Hepatocyte (in vitro differentiated cells): ENCODE data around the gene LEKR1. TPM values are rescaled to one million over a fixed set of nuclear protein-coding genes. Genes with fewer than 3 reads are reported as not detected.

Experiments used
- DNase-seq: peaks from one replicate; pipeline ENCODE4 v3.0.0-alpha.2; 2016; ENCODE audit warnings: low spot score
- H2AFZ ChIP-seq: fragments of 200-600 bp; sonication (generic); 2 replicates; pipeline ENCODE4 v1.6.0; 2016; ENCODE audit warnings: antibody characterized with exemption, mild to moderate bottlenecking
- H3K27ac ChIP-seq: fragments of 200-600 bp; sonication (generic); 2 replicates; pipeline ENCODE4 v1.5.1; 2016; ENCODE audit warnings: mild to moderate bottlenecking
- H3K27me3 ChIP-seq: fragments of 200-600 bp; sonication (generic); 2 replicates; pipeline ENCODE4 v1.6.1; 2016
- H3K36me3 ChIP-seq: fragments of 200-600 bp; sonication (generic); replicated peaks from 2 replicates; pipeline ENCODE4 v1.5.1; 2016; ENCODE audit warnings: low read depth; ENCODE audit not compliant: insufficient read depth
- H3K4me1 ChIP-seq: fragments of 200-600 bp; sonication (generic); 2 replicates; pipeline ENCODE4 v1.5.1; 2016; ENCODE audit warnings: mild to moderate bottlenecking, moderate library complexity; ENCODE audit not compliant: insufficient read depth
- H3K4me2 ChIP-seq: fragments of 200-600 bp; sonication (generic); 2 replicates; pipeline ENCODE4 v1.6.0; 2016
- H3K4me3 ChIP-seq: fragments of 200-600 bp; sonication (generic); 2 replicates; pipeline ENCODE4 v1.5.1; 2016; ENCODE audit warnings: mild to moderate bottlenecking
- H3K79me2 ChIP-seq: fragments of 200-600 bp; sonication (generic); 2 replicates; pipeline ENCODE4 v1.6.0; 2017; ENCODE audit warnings: mild to moderate bottlenecking
- H3K9me2 ChIP-seq: fragments of 200-600 bp; sonication (generic); replicated peaks from 2 replicates; pipeline ENCODE4 v1.6.0; 2017; ENCODE audit warnings: mild to moderate bottlenecking; ENCODE audit not compliant: insufficient read depth
- H3K9me3 ChIP-seq: fragments of 200-600 bp; sonication (generic); 2 replicates; pipeline ENCODE4 v1.5.1; 2016; ENCODE audit warnings: low read depth, mild to moderate bottlenecking
- H4K20me1 ChIP-seq: fragments of 200-600 bp; sonication (generic); 2 replicates; pipeline ENCODE4 v1.6.0; 2016; ENCODE audit warnings: mild to moderate bottlenecking; ENCODE audit not compliant: insufficient read depth, poor library complexity, severe bottlenecking
- EZH2 ChIP-seq: fragments of 200-600 bp; sonication (generic); IDR thresholded peaks from 2 replicates; pipeline ENCODE4 v1.6.1; 2016; ENCODE audit warnings: antibody characterized with exemption, mild to moderate bottlenecking, borderline replicate concordance
- EZH2phosphoT487 ChIP-seq: fragments of 200-600 bp; sonication (generic); IDR thresholded peaks from one replicate; pipeline ENCODE4 v1.6.1; 2018; ENCODE audit warnings: antibody characterized with exemption, mild to moderate bottlenecking, low read depth, moderate library complexity; ENCODE audit not compliant: unreplicated experiment, severe bottlenecking
- WGBS: methylation state at CpG from one replicate; pipeline ENCODE4 v1.1.6; 2016; ENCODE audit warnings: low lambda C conversion rate; ENCODE audit errors: missing lambda C conversion rate; 5-methylcytosine and 5-hydroxymethylcytosine counted together
- polyA plus RNA-seq: library from polyadenylated mRNA; unstranded; fragments of >200 nt; fragmentation: Nextera tagmentation; extraction: Ambion mirVana; gene quantifications from 2 replicates; pipeline ENCODE4 v1.2.1, GENCODE V29; 2016
- total RNA-seq: library from RNA; depleted of rRNA; stranded (reverse); fragments of >200 nt; gene quantifications from 2 replicates; pipeline ENCODE4 v1.2.3, GENCODE V29; 2014
- TF ChIP-seq, protein P1 (sequence below): fragments of 200-600 bp; sonication (generic); IDR thresholded peaks from 2 replicates; pipeline ENCODE4 v1.5.1; 2016; ENCODE audit warnings: antibody characterized with exemption, mild to moderate bottlenecking; ENCODE audit not compliant: poor library complexity

Gene LEKR1
- total and polyA plus RNA-seq, 2 experiments from 2014 or later, result 1.1 to 2.1 TPM

DNA sequence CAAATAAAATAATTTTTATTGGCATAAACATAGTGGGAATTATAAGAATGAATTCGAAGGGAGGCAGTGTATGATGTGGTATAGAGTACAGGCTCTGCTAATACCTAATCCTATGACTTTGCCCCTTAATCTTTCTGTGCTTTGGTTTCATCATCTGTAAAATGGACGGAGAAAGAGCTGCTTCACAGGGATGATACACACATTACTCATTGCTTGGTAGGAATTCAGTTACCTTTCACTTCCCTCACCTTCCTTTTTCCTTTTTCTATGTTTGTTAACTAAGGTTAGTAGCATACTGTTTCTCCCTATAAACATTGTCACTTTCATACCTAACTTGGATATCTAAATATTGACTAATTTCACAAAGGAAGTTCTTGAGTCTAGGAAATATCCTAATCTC, 36.2 kb downstream of the LEKR1 start:
- Histone ChIP-seq H3K79me2 (no peaks in the 10 kb centered on the region), H3K27ac (no peak overlapping the region), H3K9me3 (no peaks in the 10 kb centered on the region), H3K9me2 (no peaks in the 10 kb centered on the region), H3K4me1 (no peaks in the 10 kb centered on the region), H4K20me1 (no peaks in the 10 kb centered on the region), H3K4me3 (no peak overlapping the region), H3K4me2 (no peak overlapping the region), H3K36me3 (no peaks in the 10 kb centered on the region), H3K27me3 (no peaks in the 10 kb centered on the region), H2AFZ (no peak overlapping the region)
- DNase-seq, result no peak
- WGBS, result 85% methylated on average over 2 of the region's 2 CpGs
- no peak for TF ChIP-seq EZH2phosphoT487
- TF ChIP-seq, protein P1, sequence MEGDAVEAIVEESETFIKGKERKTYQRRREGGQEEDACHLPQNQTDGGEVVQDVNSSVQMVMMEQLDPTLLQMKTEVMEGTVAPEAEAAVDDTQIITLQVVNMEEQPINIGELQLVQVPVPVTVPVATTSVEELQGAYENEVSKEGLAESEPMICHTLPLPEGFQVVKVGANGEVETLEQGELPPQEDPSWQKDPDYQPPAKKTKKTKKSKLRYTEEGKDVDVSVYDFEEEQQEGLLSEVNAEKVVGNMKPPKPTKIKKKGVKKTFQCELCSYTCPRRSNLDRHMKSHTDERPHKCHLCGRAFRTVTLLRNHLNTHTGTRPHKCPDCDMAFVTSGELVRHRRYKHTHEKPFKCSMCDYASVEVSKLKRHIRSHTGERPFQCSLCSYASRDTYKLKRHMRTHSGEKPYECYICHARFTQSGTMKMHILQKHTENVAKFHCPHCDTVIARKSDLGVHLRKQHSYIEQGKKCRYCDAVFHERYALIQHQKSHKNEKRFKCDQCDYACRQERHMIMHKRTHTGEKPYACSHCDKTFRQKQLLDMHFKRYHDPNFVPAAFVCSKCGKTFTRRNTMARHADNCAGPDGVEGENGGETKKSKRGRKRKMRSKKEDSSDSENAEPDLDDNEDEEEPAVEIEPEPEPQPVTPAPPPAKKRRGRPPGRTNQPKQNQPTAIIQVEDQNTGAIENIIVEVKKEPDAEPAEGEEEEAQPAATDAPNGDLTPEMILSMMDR, result no peak
- TF ChIP-seq EZH2, result no peak

DNA sequence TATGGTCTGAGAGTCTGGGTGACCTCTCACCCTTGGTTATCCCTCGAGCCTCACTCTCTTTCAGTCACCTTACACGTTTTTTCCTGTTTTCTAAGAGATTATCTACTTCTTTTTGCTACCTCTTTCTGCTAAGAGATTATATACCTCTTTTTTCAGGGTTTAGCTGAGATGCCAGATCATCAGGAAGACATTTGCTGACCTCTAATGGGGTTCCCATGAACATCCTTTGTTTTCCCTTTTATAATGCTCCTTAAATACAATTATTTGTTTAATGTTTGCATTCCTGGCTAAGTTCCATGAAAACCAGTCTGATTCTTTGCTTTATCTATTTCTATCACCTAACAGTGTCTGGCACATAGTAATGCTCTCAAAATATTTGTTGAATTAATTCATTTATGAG, 39.6 kb downstream of the LEKR1 start:
- Histone ChIP-seq H3K4me3 (no peak overlapping the region), H2AFZ (no peak overlapping the region), H3K27me3 (no peaks in the 10 kb centered on the region), H3K79me2 (no peaks in the 10 kb centered on the region), H3K4me2 (no peak overlapping the region), H3K4me1 (no peaks in the 10 kb centered on the region), H4K20me1 (no peaks in the 10 kb centered on the region), H3K27ac (no peak overlapping the region), H3K9me2 (no peaks in the 10 kb centered on the region), H3K36me3 (no peaks in the 10 kb centered on the region), H3K9me3 (no peaks in the 10 kb centered on the region)
- no peak for DNase-seq
- TF ChIP-seq, protein P1, result peak; percentile 5
- TF ChIP-seq EZH2 (no peak), EZH2phosphoT487 (no peak)
- WGBS, result 39% methylated on average over 2 of the region's 2 CpGs

DNA sequence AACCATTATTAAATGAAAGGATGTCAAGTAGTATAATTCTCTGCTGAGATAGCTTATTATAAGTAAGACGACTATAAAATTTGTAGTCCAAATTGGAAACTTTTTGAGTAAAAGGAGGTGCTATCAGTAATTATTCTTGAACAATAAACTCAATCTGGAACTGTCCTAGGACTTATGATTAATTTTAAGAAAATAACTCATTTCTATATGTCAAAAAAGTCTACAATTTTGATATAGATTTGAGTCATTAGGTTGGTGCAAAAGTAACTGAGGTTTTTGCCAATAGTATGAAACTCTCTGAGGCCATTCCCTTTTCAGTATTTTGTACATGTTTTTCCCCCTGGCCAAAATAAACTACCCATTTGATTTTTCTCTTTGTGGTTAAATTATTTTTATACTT, 41.0 kb downstream of the LEKR1 start:
- no peaks in the 10 kb centered on the region for H4K20me1 ChIP-seq
- no peak overlapping the region for H3K4me3 ChIP-seq
- H3K36me3 ChIP-seq, result no peaks in the 10 kb centered on the region
- WGBS, result 88% methylated on average over 1 of the region's 1 CpG
- no peaks in the 10 kb centered on the region for H3K79me2 ChIP-seq
- no peaks in the 10 kb centered on the region for H3K9me3 ChIP-seq
- H2AFZ ChIP-seq, result no peak overlapping the region
- DNase-seq, result no peak
- no peak overlapping the region for H3K4me2 ChIP-seq
- no peaks in the 10 kb centered on the region for H3K27me3 ChIP-seq
- H3K27ac ChIP-seq, result no peak overlapping the region
- TF ChIP-seq EZH2 (no peak), EZH2phosphoT487 (no peak)
- TF ChIP-seq, protein P1, result no peak
- H3K4me1 ChIP-seq, result no peaks in the 10 kb centered on the region
- no peaks in the 10 kb centered on the region for H3K9me2 ChIP-seq

DNA sequence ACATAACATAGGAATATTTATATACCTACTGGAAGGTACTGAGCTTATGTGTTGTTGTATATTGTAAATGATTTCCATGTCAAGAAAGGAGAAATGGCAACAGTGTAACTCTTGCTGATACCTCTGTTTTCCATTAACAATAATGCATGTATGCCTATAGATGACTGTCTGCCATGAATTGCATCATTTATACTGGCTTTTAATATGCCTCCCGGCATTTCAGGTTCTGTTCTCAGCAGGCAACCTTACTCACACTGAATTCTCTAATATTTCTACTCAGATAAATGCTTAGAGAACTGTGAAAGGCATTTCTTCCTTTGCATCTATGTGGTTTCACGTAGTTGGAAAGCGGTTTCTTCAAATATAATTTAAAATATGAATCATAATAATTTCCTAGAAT, 41.8 kb downstream of the LEKR1 start:
- no peak overlapping the region for H3K4me2 ChIP-seq
- no peaks in the 10 kb centered on the region for H4K20me1 ChIP-seq
- no peaks in the 10 kb centered on the region for H3K9me3 ChIP-seq
- 82% methylated on average over 3 of the region's 3 CpGs for WGBS
- no peaks in the 10 kb centered on the region for H3K4me1 ChIP-seq
- DNase-seq, result no peak
- no peak overlapping the region for H3K27ac ChIP-seq
- TF ChIP-seq, protein P1, result no peak
- TF ChIP-seq EZH2 (no peak), EZH2phosphoT487 (no peak)
- no peaks in the 10 kb centered on the region for H3K79me2 ChIP-seq
- no peaks in the 10 kb centered on the region for H3K27me3 ChIP-seq
- no peaks in the 10 kb centered on the region for H3K36me3 ChIP-seq
- H2AFZ ChIP-seq, result no peak overlapping the region
- H3K4me3 ChIP-seq, result no peak overlapping the region
- H3K9me2 ChIP-seq, result no peaks in the 10 kb centered on the region
